Measurements from ENCODE around the gene ZBTB22.
"Not testable (repeated sequence)": the region's sequence is repeated elsewhere in the genome, so short reads cannot be mapped to it uniquely, and the experiment has no call there.

DNA sequence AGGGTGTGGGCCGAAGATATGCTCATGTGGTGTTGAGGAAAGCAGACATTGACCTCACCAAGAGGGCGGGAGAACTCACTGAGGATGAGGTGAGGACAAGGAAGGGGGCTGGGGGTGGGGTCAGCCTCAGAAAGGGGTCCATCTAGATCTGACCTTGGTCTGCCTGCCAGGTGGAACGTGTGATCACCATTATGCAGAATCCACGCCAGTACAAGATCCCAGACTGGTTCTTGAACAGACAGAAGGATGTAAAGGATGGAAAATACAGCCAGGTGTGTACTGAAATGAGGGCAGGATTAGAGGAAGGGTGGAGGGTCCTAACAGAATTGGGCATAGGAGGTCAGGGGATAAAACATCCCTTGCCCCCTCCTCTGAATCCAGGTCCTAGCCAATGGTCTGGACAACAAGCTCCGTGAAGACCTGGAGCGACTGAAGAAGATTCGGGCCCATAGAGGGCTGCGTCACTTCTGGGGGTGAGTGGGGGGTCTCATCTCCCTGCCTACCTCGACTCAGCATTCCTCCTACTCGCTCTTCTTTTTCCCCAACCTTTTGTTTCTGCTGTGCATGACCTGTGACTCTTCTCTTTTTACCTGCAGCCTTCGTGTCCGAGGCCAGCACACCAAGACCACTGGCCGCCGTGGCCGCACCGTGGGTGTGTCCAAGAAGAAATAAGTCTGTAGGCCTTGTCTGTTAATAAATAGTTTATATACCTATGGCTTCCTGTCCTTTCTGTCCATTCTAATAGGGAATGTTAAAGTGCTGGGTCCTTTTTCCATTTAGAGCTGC, 41.6 kb downstream of the ZBTB22 start:
- TF ChIP-seq EZH2 (IDR thresholded peaks at IDR 0.05; ENCODE audit: borderline replicate concordance, low read depth, low read length, severe bottlenecking), result not testable (repeated sequence)
- TF ChIP-seq, protein P1, sequence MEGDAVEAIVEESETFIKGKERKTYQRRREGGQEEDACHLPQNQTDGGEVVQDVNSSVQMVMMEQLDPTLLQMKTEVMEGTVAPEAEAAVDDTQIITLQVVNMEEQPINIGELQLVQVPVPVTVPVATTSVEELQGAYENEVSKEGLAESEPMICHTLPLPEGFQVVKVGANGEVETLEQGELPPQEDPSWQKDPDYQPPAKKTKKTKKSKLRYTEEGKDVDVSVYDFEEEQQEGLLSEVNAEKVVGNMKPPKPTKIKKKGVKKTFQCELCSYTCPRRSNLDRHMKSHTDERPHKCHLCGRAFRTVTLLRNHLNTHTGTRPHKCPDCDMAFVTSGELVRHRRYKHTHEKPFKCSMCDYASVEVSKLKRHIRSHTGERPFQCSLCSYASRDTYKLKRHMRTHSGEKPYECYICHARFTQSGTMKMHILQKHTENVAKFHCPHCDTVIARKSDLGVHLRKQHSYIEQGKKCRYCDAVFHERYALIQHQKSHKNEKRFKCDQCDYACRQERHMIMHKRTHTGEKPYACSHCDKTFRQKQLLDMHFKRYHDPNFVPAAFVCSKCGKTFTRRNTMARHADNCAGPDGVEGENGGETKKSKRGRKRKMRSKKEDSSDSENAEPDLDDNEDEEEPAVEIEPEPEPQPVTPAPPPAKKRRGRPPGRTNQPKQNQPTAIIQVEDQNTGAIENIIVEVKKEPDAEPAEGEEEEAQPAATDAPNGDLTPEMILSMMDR (IDR thresholded peaks at IDR 0.05; ENCODE audit: borderline replicate concordance, extremely low read depth, low read length, poor library complexity, severe bottlenecking), result not testable (repeated sequence)
